Cardiac ventricle fibroblast (primary cell): Measurements from ENCODE around the gene MTIF2. TPM values are rescaled to one million over a fixed set of nuclear protein-coding genes. Genes with fewer than 3 reads are reported as not detected.

Experiments used
- total RNA-seq: library from RNA; depleted of rRNA; stranded (reverse); fragments of >200 nt; gene quantifications from 2 replicates; pipeline ENCODE4 v1.2.3, GENCODE V29; 2015

MTIF2 gene, protein sequence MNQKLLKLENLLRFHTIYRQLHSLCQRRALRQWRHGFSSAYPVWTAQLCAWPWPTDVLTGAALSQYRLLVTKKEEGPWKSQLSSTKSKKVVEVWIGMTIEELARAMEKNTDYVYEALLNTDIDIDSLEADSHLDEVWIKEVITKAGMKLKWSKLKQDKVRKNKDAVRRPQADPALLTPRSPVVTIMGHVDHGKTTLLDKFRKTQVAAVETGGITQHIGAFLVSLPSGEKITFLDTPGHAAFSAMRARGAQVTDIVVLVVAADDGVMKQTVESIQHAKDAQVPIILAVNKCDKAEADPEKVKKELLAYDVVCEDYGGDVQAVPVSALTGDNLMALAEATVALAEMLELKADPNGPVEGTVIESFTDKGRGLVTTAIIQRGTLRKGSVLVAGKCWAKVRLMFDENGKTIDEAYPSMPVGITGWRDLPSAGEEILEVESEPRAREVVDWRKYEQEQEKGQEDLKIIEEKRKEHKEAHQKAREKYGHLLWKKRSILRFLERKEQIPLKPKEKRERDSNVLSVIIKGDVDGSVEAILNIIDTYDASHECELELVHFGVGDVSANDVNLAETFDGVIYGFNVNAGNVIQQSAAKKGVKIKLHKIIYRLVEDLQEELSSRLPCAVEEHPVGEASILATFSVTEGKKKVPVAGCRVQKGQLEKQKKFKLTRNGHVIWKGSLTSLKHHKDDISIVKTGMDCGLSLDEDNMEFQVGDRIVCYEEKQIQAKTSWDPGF
- total RNA-seq = 24.0 and 24.2 TPM in 2 replicates

DNA sequence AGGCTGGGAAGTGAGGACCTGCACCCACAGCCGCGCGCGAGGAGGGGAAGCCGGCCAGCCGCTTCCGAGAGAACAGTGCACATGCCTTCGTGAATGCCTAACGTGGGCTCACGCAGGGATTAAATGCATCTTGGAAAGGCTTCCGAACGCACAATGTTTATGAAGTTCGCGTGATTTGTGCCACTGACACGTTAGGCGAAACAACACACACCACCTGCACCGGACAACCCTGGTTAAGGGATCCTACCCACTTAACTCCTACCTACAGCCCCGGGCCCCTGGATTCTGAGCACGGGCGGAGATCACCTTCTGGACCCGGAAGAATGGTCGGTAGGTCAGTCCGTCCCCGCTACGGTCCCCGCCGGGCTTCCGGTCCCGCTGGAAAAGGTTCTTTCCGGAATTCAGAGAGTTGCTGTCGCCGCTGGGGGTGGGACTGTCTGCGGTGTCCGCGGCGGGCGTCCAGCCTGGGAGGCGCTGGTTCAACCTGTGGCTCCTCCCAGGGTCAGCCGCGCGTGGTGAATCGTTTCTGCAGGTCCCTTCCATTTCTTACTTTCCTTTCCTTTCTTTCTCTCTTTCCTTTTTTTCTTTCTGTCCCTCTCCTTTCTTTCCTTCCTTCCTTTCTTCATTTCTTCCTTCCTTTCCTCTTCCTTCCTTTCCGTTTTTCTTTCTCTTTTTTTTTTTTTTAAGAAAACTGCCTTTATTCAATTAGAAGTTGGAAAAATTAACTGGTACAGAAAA is at the start of gene MTIF2:
TSS of gene MTIF2 (minus strand) at position 325 of the 738 bp plus-strand sequence. CDS start 5,373 bp downstream, outside the sequence.

DNA sequence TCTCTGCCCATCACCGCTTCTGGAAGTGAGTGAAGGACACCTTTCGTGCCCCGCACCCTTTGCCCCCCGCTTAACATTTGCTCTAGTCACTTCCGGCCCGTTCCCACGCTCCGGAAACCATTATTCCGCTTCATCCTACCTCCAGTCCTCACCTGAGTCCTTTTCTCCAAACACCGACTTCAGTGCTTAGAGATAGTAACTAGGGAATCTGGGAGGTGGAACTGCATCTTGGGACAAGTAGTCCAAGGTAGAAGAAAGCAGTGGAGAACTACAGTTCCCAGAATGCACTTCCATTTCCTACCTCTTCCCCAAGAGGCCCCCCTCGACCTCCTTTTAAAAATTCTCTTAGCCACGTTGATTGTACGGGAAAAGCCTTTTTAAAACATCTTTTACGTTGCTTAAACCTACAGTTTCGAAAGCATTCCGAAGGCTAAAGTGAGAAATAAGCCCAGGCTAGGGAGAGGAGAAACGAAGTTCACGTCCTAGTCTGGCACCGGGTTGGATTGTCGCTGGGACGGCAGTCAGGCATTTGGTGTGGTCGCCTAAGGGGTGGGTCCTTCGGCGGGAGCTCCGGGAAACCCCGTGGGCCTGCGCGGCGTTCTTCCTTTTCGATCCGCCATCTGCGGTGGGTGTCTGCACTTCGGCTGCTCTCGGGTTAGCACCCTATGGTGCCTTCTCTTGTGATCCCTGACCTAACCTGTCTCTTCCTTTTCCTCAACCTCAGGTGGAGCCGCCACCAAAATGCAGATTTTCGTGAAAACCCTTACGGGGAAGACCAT is 36.8 kb downstream of the MTIF2 start, which contains the start of the genes CLHC1 and RPS27A:
TSS of gene CLHC1 (minus strand) at position 210 of the 779 bp plus-strand sequence. CDS start 9,882 bp downstream, outside the sequence.
TSS of gene RPS27A (plus strand) at position 605 of the 779 bp plus-strand sequence. CDS start at position 742, 137 bp downstream.

Other genes with a start within 250 kb of the MTIF2 start
- 169 and 203 TPM in 2 replicates for gene RTN4, start 218.8 kb downstream of the MTIF2 start, total RNA-seq
- gene CLHC1, start 36.9 kb downstream of the MTIF2 start, total RNA-seq = 5.7 and 8.2 TPM in 2 replicates
- gene RPS27A, start 36.5 kb downstream of the MTIF2 start, total RNA-seq = 1,586 and 1,619 TPM in 2 replicates
- 28.7 and 30.5 TPM in 2 replicates for gene CCDC88A, start 150.6 kb upstream of the MTIF2 start, total RNA-seq